MCF 10A (cell line): ENCODE data around the gene IL32. TPM values are rescaled to one million over a fixed set of nuclear protein-coding genes. Genes with fewer than 3 reads are reported as not detected.
A peak's percentile ranks its signal among the peaks of the same experiment; 100 is the strongest.

Experiments used
- BruUV-seq: library from RNA; stranded (reverse); fragments of 400-500 nt; replicated peaks from 2 replicates; lab custom pipeline; 2021; lab: Mats Ljungman, UMichigan
- CTCF ChIA-PET: fragments of 300-600 bp; sonication (Branson Sonifier 250); formaldehyde crosslinking; extraction: SDS; loops from one replicate; lab custom pipeline; 2021; ENCODE audit warnings: antibody characterized with exemption, inconsistent platforms; lab: Yijun Ruan, JAX
- POLR2A ChIA-PET: fragments of 300-600, 350-650 bp; sonication (Branson Sonifier 250); formaldehyde crosslinking; extraction: SDS; loops from one replicate; lab custom pipeline; 2020; ENCODE audit warnings: antibody characterized with exemption, inconsistent platforms; lab: Yijun Ruan, JAX
- DNase-seq: peaks from one replicate; pipeline ENCODE4 v3.0.0-alpha.2; 2018; ENCODE audit not compliant: unreplicated experiment
- H3K27ac Mint-ChIP-seq: one replicate; pipeline ENCODE4 v1.8.0; 2022; ENCODE audit warnings: mild to moderate bottlenecking, low read depth, mixed read lengths; ENCODE audit not compliant: unreplicated experiment
- H3K27me3 Mint-ChIP-seq: one replicate; pipeline ENCODE4 v1.8.0; 2022; ENCODE audit warnings: mixed read lengths; ENCODE audit not compliant: insufficient read depth, unreplicated experiment
- H3K36me3 Mint-ChIP-seq: one replicate; pipeline ENCODE4 v1.8.0; 2022; ENCODE audit warnings: mild to moderate bottlenecking, moderate library complexity, mixed read lengths; ENCODE audit not compliant: insufficient read depth, unreplicated experiment
- H3K4me1 Mint-ChIP-seq: one replicate; pipeline ENCODE4 v1.8.0; 2022; ENCODE audit warnings: mixed read lengths; ENCODE audit not compliant: insufficient read depth, unreplicated experiment
- H3K4me3 Mint-ChIP-seq: one replicate; pipeline ENCODE4 v1.8.0; 2022; ENCODE audit warnings: mild to moderate bottlenecking, moderate library complexity, mixed read lengths; ENCODE audit not compliant: unreplicated experiment
- H3K9me3 Mint-ChIP-seq: one replicate; pipeline ENCODE4 v1.8.0; 2022; ENCODE audit warnings: mixed read lengths; ENCODE audit not compliant: unreplicated experiment
- CTCF ChIP-seq: fragments of 200-600 bp; IDR thresholded peaks from one replicate; pipeline ENCODE4 v1.8.0; 2022; ENCODE audit warnings: antibody characterized with exemption, mild to moderate bottlenecking; ENCODE audit not compliant: unreplicated experiment
- intact Hi-C: fragments of 100-400 bp; cut with micrococcal nuclease; formaldehyde crosslinking; loops from 2 replicates; pipeline ENCODE4 v1.14.1; 2022
- total RNA-seq: library from RNA; stranded (reverse); gene quantifications from 2 replicates; pipeline ENCODE4 v1.2.3, GENCODE V29; 2022

The IL32 gene
- total RNA-seq, 1 experiment from 2014 or later = 29.8 TPM

GRCh38 chr16:3058139-3059030 is 7.1 kb upstream of the IL32 start:
- peak; percentile 50 for DNase-seq
- H3K4me1 Mint-ChIP-seq = no peaks in the 10 kb centered on the region
- no peaks in the 10 kb centered on the region for H3K9me3 Mint-ChIP-seq
- CTCF ChIA-PET = interaction anchor here (0.6 to 3.3 kb wide), 25 partner anchors 10 to 386 kb away, joined by 3 to 48 read pairs (median 5); no protein-coding TSS in a partner anchor
- intact Hi-C loops = loop anchor here (1.0 kb wide), 2 partner anchors 66 to 71 kb away; no protein-coding TSS in a partner anchor
- H3K36me3 Mint-ChIP-seq = no peaks in the 10 kb centered on the region
- H3K4me3 Mint-ChIP-seq = peak overlapping the region; percentile 78
- peak; percentile 21 for TF ChIP-seq CTCF
- no peaks in the 10 kb centered on the region for H3K27me3 Mint-ChIP-seq
- no TSS peak for BruUV-seq
- POLR2A ChIA-PET = interaction anchor here (0.6 to 3.1 kb wide), 12 partner anchors 10 to 247 kb away, joined by 3 to 47 read pairs (median 5); partner anchors contain the start of genes PKMYT1, TIGD7, ZNF213 and ZNF75A
- no peak overlapping the region for H3K27ac Mint-ChIP-seq

GRCh38 chr16:3059041-3059722 is 6.3 kb upstream of the IL32 start:
- Mint-ChIP-seq H3K36me3 (no peaks in the 10 kb centered on the region), H3K27ac (peak overlapping the region; percentile 74), H3K9me3 (no peaks in the 10 kb centered on the region), H3K4me3 (peak overlapping the region; percentile 78), H3K4me1 (no peaks in the 10 kb centered on the region), H3K27me3 (no peaks in the 10 kb centered on the region)
- ChIA-PET CTCF (interaction anchor here (0.5 to 3.3 kb wide), 25 partner anchors 10 to 736 kb away, joined by 3 to 48 read pairs (median 5); no protein-coding TSS in a partner anchor), POLR2A (interaction anchor here (0.6 to 3.1 kb wide), 15 partner anchors 10 to 247 kb away, joined by 3 to 47 read pairs (median 4); partner anchors contain the start of genes PKMYT1, TIGD7, ZNF205 and ZNF213)
- intact Hi-C loops = loop anchor here (1.0 kb wide), 2 partner anchors 65 to 70 kb away; no protein-coding TSS in a partner anchor
- peak; percentile 84 for DNase-seq
- peak; percentile 90 for TF ChIP-seq CTCF
- BruUV-seq = no TSS peak

DNA sequence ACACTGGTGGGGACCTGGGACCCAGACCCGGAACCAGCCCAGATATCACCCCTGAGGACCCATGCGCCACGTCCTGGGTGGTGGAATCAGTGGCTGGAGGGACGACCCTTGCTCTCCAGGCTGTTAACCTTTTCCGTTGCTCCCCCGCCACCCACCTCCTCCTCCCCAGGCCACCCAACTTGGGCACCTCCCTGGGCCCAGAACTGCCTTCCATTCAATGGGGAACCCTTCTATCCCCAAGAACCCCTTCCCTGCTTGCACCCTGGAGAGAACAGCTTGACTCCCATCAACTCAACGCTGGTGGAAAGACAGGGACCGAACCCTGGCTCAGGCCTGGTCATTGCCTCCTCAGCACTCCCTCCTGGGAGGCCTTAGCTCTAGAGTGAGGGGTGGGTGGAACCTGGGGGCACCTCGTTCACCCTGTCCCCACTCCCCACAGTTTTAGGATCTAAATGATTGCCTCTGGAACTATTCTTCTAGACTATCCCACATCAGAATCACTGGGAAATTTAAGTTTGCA is 5.7 kb upstream of the IL32 start:
- H3K27me3 Mint-ChIP-seq = no peaks in the 10 kb centered on the region
- no peak for TF ChIP-seq CTCF
- no peaks in the 10 kb centered on the region for H3K36me3 Mint-ChIP-seq
- peak overlapping the region; percentile 78 for H3K4me3 Mint-ChIP-seq
- no peaks in the 10 kb centered on the region for H3K4me1 Mint-ChIP-seq
- DNase-seq = no peak
- intact Hi-C loops = loop anchor here (1.0 to 5.0 kb wide), 3 partner anchors 65 to 108 kb away; no protein-coding TSS in a partner anchor
- ChIA-PET POLR2A (interaction anchor here (0.6 to 3.1 kb wide), 10 partner anchors 9 to 91 kb away, joined by 3 to 47 read pairs (median 4); partner anchors contain the start of genes ZNF205 and ZNF213), CTCF (interaction anchor here (0.5 to 3.3 kb wide), 16 partner anchors 13 to 736 kb away, joined by 3 to 48 read pairs (median 5); no protein-coding TSS in a partner anchor)
- peak overlapping the region; percentile 74 for H3K27ac Mint-ChIP-seq
- H3K9me3 Mint-ChIP-seq = no peaks in the 10 kb centered on the region
- no TSS peak for BruUV-seq
